ENCODE data around the gene TUBG1. TPM values are rescaled to one million over a fixed set of nuclear protein-coding genes. Genes with fewer than 3 reads are reported as not detected.
A peak's percentile ranks its signal among the peaks of the same experiment; 100 is the strongest.
"Not testable (repeated sequence)": the region's sequence is repeated elsewhere in the genome, so short reads cannot be mapped to it uniquely, and the experiment has no call there.

TUBG1 gene
- total RNA-seq, 4 donors from 2014 or later = 7.9 to 39.4 (median 23.9) TPM

- Histone ChIP-seq H3K9me3 (no peaks in the 10 kb centered on the region), H3K4me3 (no peak overlapping the region), H3K4me1 (peaks cover 4 to 9% of the 10 kb centered on the region in 2 donors), H3K27me3 (no peaks in the 10 kb centered on the region), H3K27ac (no peak overlapping the region), H3K36me3 (no peaks in the 10 kb centered on the region)
- no peak for TF ChIP-seq POLR2A (IDR thresholded peaks at IDR 0.05)
- TF ChIP-seq CTCF (IDR thresholded peaks at IDR 0.05) = no peak
- no peak for DNase-seq
- intact Hi-C loops (cut with DNase I; ENCODE audit: low total_unique reads) = no loop called here
Measured at GRCh38 chr17:42655528-42655927, 46.0 kb downstream of the TUBG1 start.

DNA sequence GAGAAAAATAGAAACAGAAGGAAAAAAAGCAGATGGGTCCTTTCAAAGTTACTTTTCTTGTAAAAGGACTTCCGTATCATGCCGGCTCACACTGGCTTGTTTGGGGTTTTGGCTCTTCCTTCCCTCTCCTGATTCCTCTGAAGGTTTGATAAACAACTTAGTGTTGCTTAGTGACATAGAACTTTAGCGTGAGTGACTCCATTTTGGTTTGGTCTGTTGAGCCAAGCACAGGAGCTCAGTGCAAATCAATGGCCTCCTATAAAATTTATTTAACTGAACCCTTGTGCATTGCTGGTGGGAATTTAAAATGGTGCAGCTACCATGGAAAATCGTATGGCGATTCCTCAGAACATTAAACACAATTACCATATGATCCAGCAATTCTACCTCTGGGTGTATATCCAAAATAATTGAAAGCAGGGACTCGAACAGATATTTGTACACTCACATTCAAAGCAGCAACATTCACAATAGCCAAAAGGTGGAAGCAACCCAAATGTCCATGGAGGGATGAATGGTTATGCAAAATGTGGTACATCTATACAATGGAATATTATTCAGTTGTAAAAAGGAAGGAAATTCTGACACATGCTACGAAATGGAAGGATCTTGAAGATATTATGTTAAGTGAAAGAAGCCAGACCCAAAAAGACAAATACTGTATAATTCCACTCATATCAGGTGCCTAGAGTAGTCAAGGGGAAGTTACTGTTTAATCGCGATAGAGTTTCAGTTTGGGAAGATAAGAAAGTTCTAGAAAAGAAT, 48.5 kb downstream of the TUBG1 start:
- no peak for DNase-seq
- H3K27ac ChIP-seq = peak overlapping the region in 1 of 2 donors; percentile 89
- H3K9me3 ChIP-seq = no peaks in the 10 kb centered on the region
- TF ChIP-seq CTCF (IDR thresholded peaks at IDR 0.05) = no peak
- TF ChIP-seq POLR2A (IDR thresholded peaks at IDR 0.05) = no peak
- H3K27me3 ChIP-seq = no peaks in the 10 kb centered on the region
- H3K4me1 ChIP-seq = peaks cover 9 to 11% of the 10 kb centered on the region in 2 donors
- no peak overlapping the region for H3K4me3 ChIP-seq
- H3K36me3 ChIP-seq = no peaks in the 10 kb centered on the region
- intact Hi-C loops (cut with DNase I; ENCODE audit: low total_unique reads) = no loop called here

DNA sequence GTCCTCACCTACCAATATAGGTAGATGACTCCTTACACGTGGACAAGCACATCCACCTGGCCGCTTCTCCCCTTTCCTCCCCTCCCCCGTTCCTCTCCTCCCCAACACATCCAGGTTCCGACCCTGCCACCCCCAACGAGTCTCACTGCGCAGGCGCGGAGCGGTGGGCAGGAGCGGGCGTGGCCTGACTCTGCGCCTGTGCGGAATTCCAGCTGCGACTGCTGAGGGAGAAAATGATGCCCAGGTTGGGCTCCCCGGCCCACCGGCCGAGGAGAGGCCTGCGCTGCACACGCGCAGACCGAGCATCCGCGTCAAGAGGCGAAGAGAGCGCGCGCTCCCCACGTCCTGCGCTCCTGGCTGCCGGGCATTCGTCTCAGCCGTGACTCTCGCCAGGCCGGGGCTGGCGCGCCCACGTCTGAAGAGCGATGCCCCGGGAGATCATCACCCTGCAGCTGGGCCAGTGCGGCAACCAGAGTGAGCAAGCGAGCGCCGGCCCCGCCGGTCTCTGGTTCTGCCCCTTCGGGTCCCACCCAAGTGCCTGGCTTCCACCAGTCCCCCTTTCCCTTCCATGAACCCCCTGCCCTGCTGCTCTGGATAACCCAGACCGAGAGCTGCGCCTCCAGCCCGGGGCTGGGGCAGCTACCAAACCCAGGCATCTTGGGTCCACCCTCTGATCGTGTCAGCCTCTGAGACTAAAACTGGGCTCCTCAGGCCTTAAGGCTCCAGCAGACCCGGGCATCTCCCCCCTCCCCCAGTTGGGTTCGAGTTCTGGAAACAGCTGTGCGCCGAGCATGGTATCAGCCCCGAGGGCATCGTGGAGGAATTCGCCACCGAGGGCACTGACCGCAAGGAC, 49.8 kb downstream of the TUBG1 start, which contains the start of gene TUBG2:
Gene TUBG2 (plus strand): TSS at position 206 of the 853 bp plus-strand sequence. CDS start 220 bp downstream, at position 426.
- Histone ChIP-seq H3K27me3 (no peaks in the 10 kb centered on the region), H3K4me3 (peak within 1 kb of the TSS; percentile 47 to 83), H3K4me1 (peaks cover 8 to 9% of the 10 kb centered on the region in 2 donors), H3K27ac (peak within 1 kb of the TSS; percentile 88 to 89), H3K36me3 (no peaks in the 10 kb centered on the region), H3K9me3 (no peaks in the 10 kb centered on the region)
- peak in 2 of 4 experiments; percentile 16 to 20 for TF ChIP-seq CTCF (IDR thresholded peaks at IDR 0.05)
- peak; percentile 82 to 91 for TF ChIP-seq POLR2A (IDR thresholded peaks at IDR 0.05)
- peak; percentile 87 to 93 for DNase-seq
- intact Hi-C loops (cut with DNase I; ENCODE audit: low total_unique reads) = no loop called here

DNA sequence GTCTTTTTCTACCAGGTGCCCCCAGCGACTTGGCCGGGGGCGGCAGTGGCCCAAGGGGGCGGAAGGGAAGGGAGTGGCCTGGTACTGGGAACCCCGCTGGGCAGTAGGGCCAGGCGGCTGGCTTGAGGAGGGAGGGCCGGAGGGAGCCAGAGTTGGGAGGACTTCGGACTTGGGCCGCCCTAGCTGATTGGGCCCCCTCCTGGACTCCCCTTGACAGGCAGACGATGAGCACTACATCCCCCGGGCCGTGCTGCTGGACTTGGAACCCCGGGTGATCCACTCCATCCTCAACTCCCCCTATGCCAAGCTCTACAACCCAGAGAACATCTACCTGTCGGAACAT, 50.4 kb downstream of the TUBG1 start:
- Histone ChIP-seq H3K27ac (peak overlapping the region; percentile 88 to 89), H3K4me3 (peak overlapping the region; percentile 47 to 83)
- H3K36me3 ChIP-seq; H3K27me3 ChIP-seq; H3K4me1 ChIP-seq; DNase-seq; intact Hi-C loops (cut with DNase I; ENCODE audit: low total_unique reads); H3K9me3 ChIP-seq: not testable (repeated sequence)

GRCh38 chr17:42660692-42661345, 51.3 kb downstream of the TUBG1 start:
- H3K9me3 ChIP-seq = no peaks in the 10 kb centered on the region
- no peak overlapping the region for H3K4me3 ChIP-seq
- intact Hi-C loops (cut with DNase I; ENCODE audit: low total_unique reads) = no loop called here
- peak overlapping the region; percentile 62 to 74 for H3K27ac ChIP-seq
- no peaks in the 10 kb centered on the region for H3K27me3 ChIP-seq
- TF ChIP-seq POLR2A (IDR thresholded peaks at IDR 0.05) (no peak), CTCF (IDR thresholded peaks at IDR 0.05) (no peak)
- H3K36me3 ChIP-seq = no peaks in the 10 kb centered on the region
- peaks cover 6 to 9% of the 10 kb centered on the region in 2 donors for H3K4me1 ChIP-seq
- DNase-seq = peak in 1 of 2 donors; percentile 80

Other genes with a start within 250 kb of the TUBG1 start
- 100 to 1,000 TPM; 115 to 298 (median 171) TPM for gene STAT3, start 221.2 kb upstream of the TUBG1 start, total RNA-seq
- gene CAVIN1, start 186.4 kb upstream of the TUBG1 start, total RNA-seq = 100 to 1,000 TPM; 204 to 520 (median 372) TPM
- gene ATP6V0A1, start 150.8 kb upstream of the TUBG1 start, total RNA-seq = 100 to 1,000 TPM in 1 of 4 donors, 10 to 100 TPM in 3; 29.5 to 111 (median 64.5) TPM
- gene NAGLU, start 73.4 kb upstream of the TUBG1 start, total RNA-seq = 10 to 100 TPM in 3 of 4 donors, 1 to 10 TPM in 1; 8.7 to 33.5 (median 25.6) TPM
- gene HSD17B1, start 56.8 kb upstream of the TUBG1 start, total RNA-seq = 1 to 10 TPM in 1 of 4 donors, under 1 TPM in 1, not detected in 2; 0.35 to 3.1 TPM
- gene COASY, start 47.5 kb upstream of the TUBG1 start, total RNA-seq = 10 to 100 TPM in 3 of 4 donors, 1 to 10 TPM in 1; 2.6 to 42.6 (median 16.1) TPM
- 10 to 100 TPM in 3 of 4 donors, 1 to 10 TPM in 1; 6.9 to 50.0 (median 35.1) TPM for gene MLX, start 42.6 kb upstream of the TUBG1 start, total RNA-seq
- 10 to 100 TPM in 1 of 4 donors, 1 to 10 TPM in 3; 2.8 to 16.5 (median 5.0) TPM for gene PSMC3IP, start 32.0 kb upstream of the TUBG1 start, total RNA-seq
- 10 to 100 TPM; 12.6 to 72.7 (median 46.3) TPM for gene RETREG3, start 309 bp upstream of the TUBG1 start, total RNA-seq
- 10 to 100 TPM in 3 of 4 donors, 1 to 10 TPM in 1; 9.7 to 60.7 (median 27.6) TPM for gene TUBG2, start 49.6 kb downstream of the TUBG1 start, total RNA-seq
- gene PLEKHH3, start 67.3 kb downstream of the TUBG1 start, total RNA-seq = 100 to 1,000 TPM in 1 of 4 donors, 10 to 100 TPM in 1, 1 to 10 TPM in 2; 2.9 to 102 (median 19.2) TPM
- 10 to 100 TPM in 1 of 4 donors, 1 to 10 TPM in 1, under 1 TPM in 2; 0.26 to 17.9 (median 1.6) TPM for gene CCR10, start 72.2 kb downstream of the TUBG1 start, total RNA-seq
- 10 to 100 TPM in 3 of 4 donors, 1 to 10 TPM in 1; 1.5 to 61.5 (median 26.5) TPM for gene CNTNAP1, start 72.8 kb downstream of the TUBG1 start, total RNA-seq
- 10 to 100 TPM; 31.5 to 89.5 (median 44.5) TPM for gene EZH1, start 135.4 kb downstream of the TUBG1 start, total RNA-seq
- gene RAMP2, start 151.5 kb downstream of the TUBG1 start, total RNA-seq = 10 to 100 TPM; 13.7 to 52.2 (median 29.2) TPM
- 10 to 100 TPM; 36.8 to 70.7 (median 51.7) TPM for gene VPS25, start 163.8 kb downstream of the TUBG1 start, total RNA-seq
- gene WNK4, start 170.9 kb downstream of the TUBG1 start, total RNA-seq = 1 to 10 TPM in 1 of 4 donors, under 1 TPM in 2, not detected in 1; under 0.01 to 1.7 (median 0.34) TPM
- 100 to 1,000 TPM in 1 of 4 donors, 10 to 100 TPM in 3; 40.9 to 100 (median 51.8) TPM for gene COA3, start 189.0 kb downstream of the TUBG1 start, total RNA-seq
- 1 to 10 TPM in 1 of 4 donors, under 1 TPM in 1, not detected in 2; 0.69 to 1.2 TPM for gene CNTD1, start 189.2 kb downstream of the TUBG1 start, total RNA-seq
- 100 to 1,000 TPM in 1 of 4 donors, 10 to 100 TPM in 3; 42.6 to 108 (median 72.6) TPM for gene BECN1, start 214.6 kb downstream of the TUBG1 start, total RNA-seq
- 10 to 100 TPM in 3 of 4 donors, 1 to 10 TPM in 1; 9.7 to 74.3 (median 46.0) TPM for gene PSME3, start 223.7 kb downstream of the TUBG1 start, total RNA-seq
- gene AOC2, start 234.9 kb downstream of the TUBG1 start, total RNA-seq = 1 to 10 TPM in 3 of 4 donors, not detected in 1; 1.3 to 5.3 (median 3.0) TPM
- 10 to 100 TPM; 11.8 to 86.2 (median 15.5) TPM for gene AOC3, start 241.5 kb downstream of the TUBG1 start, total RNA-seq